ENCODE data around the gene DISC1.

GRCh38 chr1:231855926-231856325, 229.3 kb downstream of the DISC1 start:
- TF ChIP-seq ATF3 (IDR thresholded peaks at IDR 0.05) (no peak), CTCF (IDR thresholded peaks at IDR 0.05 in 2 of 3, conservative IDR thresholded peaks at IDR 0.05 in 1 of 3; ENCODE audit: borderline replicate concordance in 1 of 3, insufficient read depth in 1 of 3, low read depth in 2 of 3, low read length in 2 of 3) (no peak)
